ENCODE measurements around the gene ADAMTS12. TPM values are rescaled to one million over a fixed set of nuclear protein-coding genes. Genes with fewer than 3 reads are reported as not detected.

Gene ADAMTS12
- total RNA-seq: 1 to 10 TPM in 1 of 2 donors, under 1 TPM in 1; 0.42 to 1.1 TPM

- Histone ChIP-seq H3K36me3 (no peaks in the 10 kb centered on the region), H3K9me3 (no peaks in the 10 kb centered on the region), H3K4me3 (no peak within 1 kb of the TSS), H3K27ac (no peak within 1 kb of the TSS), H3K27me3 (no peaks in the 10 kb centered on the region), H3K4me1 (no peaks in the 10 kb centered on the region), H3K9ac (ENCODE audit: low read depth in 2 of 2, low read length in 2 of 2) (no peak within 1 kb of the TSS)
- intact Hi-C loops (cut with DNase I): no loop called here
- DNase-seq: peak; percentile 23
- no peak for TF ChIP-seq CTCF (IDR thresholded peaks at IDR 0.05)
These were observed at the start of gene ADAMTS12 for GRCh38 chr5:33891788-33892619. Gene ADAMTS12 (minus strand): TSS chr5:33891990. CDS start chr5:33891856, 134 bp downstream.

- H3K9me3 ChIP-seq: no peaks in the 10 kb centered on the region
- no peak overlapping the region for H3K27ac ChIP-seq
- no peak for DNase-seq
- H3K36me3 ChIP-seq: no peaks in the 10 kb centered on the region
- no peak overlapping the region for H3K9ac ChIP-seq (ENCODE audit: low read depth in 2 of 2, low read length in 2 of 2)
- H3K27me3 ChIP-seq: peaks cover 19% of the 10 kb centered on the region
- intact Hi-C loops (cut with DNase I): no loop called here
- no peak for TF ChIP-seq CTCF (IDR thresholded peaks at IDR 0.05)
- no peaks in the 10 kb centered on the region for H3K4me1 ChIP-seq
- H3K4me3 ChIP-seq: no peak overlapping the region
These were observed 49.3 kb upstream of the ADAMTS12 start for GRCh38 chr5:33941090-33941489.

GRCh38 chr5:33939556-33940262, 47.9 kb upstream of the ADAMTS12 start:
- no peaks in the 10 kb centered on the region for H3K9me3 ChIP-seq
- H3K4me1 ChIP-seq: no peaks in the 10 kb centered on the region
- peaks cover 23% of the 10 kb centered on the region for H3K27me3 ChIP-seq
- intact Hi-C loops (cut with DNase I): no loop called here
- TF ChIP-seq CTCF (IDR thresholded peaks at IDR 0.05): no peak
- no peak overlapping the region for H3K9ac ChIP-seq (ENCODE audit: low read depth in 2 of 2, low read length in 2 of 2)
- no peaks in the 10 kb centered on the region for H3K36me3 ChIP-seq
- no peak overlapping the region for H3K27ac ChIP-seq
- no peak overlapping the region for H3K4me3 ChIP-seq
- no peak for DNase-seq

- no peak for DNase-seq
- H3K4me1 ChIP-seq: no peaks in the 10 kb centered on the region
- peaks cover 23% of the 10 kb centered on the region for H3K27me3 ChIP-seq
- H3K4me3 ChIP-seq: no peak overlapping the region
- H3K36me3 ChIP-seq: no peaks in the 10 kb centered on the region
- H3K9ac ChIP-seq (ENCODE audit: low read depth in 2 of 2, low read length in 2 of 2): no peak overlapping the region
- no peak overlapping the region for H3K27ac ChIP-seq
- intact Hi-C loops (cut with DNase I): no loop called here
- H3K9me3 ChIP-seq: no peaks in the 10 kb centered on the region
- no peak for TF ChIP-seq CTCF (IDR thresholded peaks at IDR 0.05)
These were observed 47.1 kb upstream of the ADAMTS12 start for GRCh38 chr5:33938881-33939280.

GRCh38 chr5:33938507-33938796, 46.7 kb upstream of the ADAMTS12 start:
- no peak for DNase-seq
- Histone ChIP-seq H3K4me3 (no peak overlapping the region), H3K9ac (ENCODE audit: low read depth in 2 of 2, low read length in 2 of 2) (no peak overlapping the region), H3K4me1 (no peaks in the 10 kb centered on the region), H3K27ac (no peak overlapping the region), H3K36me3 (no peaks in the 10 kb centered on the region), H3K9me3 (no peaks in the 10 kb centered on the region), H3K27me3 (peaks cover 23% of the 10 kb centered on the region)
- no peak for TF ChIP-seq CTCF (IDR thresholded peaks at IDR 0.05)
- intact Hi-C loops (cut with DNase I): no loop called here
